IPS-18a (cell line): ENCODE data around the gene PLCG1.

Experiments used
- H3K27ac ChIP-seq: one replicate; pipeline ENCODE4 v1.5.1; 2013; ENCODE audit warnings: low read length
- H3K27me3 ChIP-seq: one replicate; pipeline ENCODE4 v1.6.1; 2013; ENCODE audit warnings: mild to moderate bottlenecking, low read length; ENCODE audit not compliant: control insufficient read depth, insufficient read depth
- H3K36me3 ChIP-seq: one replicate; pipeline ENCODE4 v1.6.1; 2013; ENCODE audit warnings: low read depth, low read length; ENCODE audit not compliant: control insufficient read depth
- H3K4me1 ChIP-seq: one replicate; pipeline ENCODE4 v1.6.1; 2013; ENCODE audit warnings: low read depth, low read length; ENCODE audit not compliant: control insufficient read depth
- H3K4me3 ChIP-seq: one replicate; pipeline ENCODE4 v1.5.1; 2013; ENCODE audit warnings: low read length
- H3K9ac ChIP-seq: one replicate; pipeline ENCODE4 v1.6.1; 2013; ENCODE audit warnings: mild to moderate bottlenecking, low read length, moderate library complexity
- H3K9me3 ChIP-seq: one replicate; pipeline ENCODE4 v1.6.1; 2013; ENCODE audit warnings: low read depth, low read length; ENCODE audit not compliant: control insufficient read depth

The PLCG1 gene

GRCh38 chr20:41192575-41192974 lies 55.2 kb downstream of the PLCG1 start:
- H3K4me1 ChIP-seq = no peaks in the 10 kb centered on the region
- no peaks in the 10 kb centered on the region for H3K36me3 ChIP-seq
- H3K9ac ChIP-seq = no peak overlapping the region
- H3K9me3 ChIP-seq = no peaks in the 10 kb centered on the region
- H3K27me3 ChIP-seq = no peaks in the 10 kb centered on the region
- H3K4me3 ChIP-seq = no peak overlapping the region
- no peak overlapping the region for H3K27ac ChIP-seq

DNA sequence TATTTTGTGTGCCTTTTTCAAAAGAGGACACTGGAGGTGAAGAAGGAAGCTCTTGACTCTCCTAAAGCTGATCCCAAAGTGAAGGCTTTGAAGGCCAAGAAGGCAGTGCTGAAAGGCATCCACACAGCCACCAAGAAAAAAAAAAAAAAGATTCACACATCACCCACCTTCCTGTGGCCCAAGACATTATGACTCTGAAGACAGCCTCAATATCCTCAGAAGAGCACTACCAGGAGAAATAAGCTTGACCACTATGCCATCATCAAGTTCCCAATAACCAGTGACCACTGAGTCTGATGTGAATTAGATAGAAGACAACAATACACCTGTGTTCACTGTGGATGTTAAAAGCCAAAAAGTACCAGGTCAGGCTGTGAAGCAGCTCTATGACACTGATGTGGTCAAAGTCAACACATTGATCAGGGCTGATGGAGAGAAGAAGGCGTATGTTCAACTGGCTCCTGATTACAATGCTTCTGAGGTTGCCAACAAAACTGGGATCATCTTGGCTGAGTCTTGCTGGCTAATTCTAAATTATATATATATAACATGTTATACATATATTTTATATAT lies 59.4 kb downstream of the PLCG1 start:
- no peak overlapping the region for H3K4me3 ChIP-seq
- no peak overlapping the region for H3K27ac ChIP-seq
- H3K36me3 ChIP-seq = no peaks in the 10 kb centered on the region
- no peak overlapping the region for H3K9ac ChIP-seq
- no peaks in the 10 kb centered on the region for H3K4me1 ChIP-seq
- H3K27me3 ChIP-seq = no peaks in the 10 kb centered on the region
- H3K9me3 ChIP-seq = peaks cover 5% of the 10 kb centered on the region

- no peak overlapping the region for H3K27ac ChIP-seq
- no peaks in the 10 kb centered on the region for H3K36me3 ChIP-seq
- peaks cover 5% of the 10 kb centered on the region for H3K9me3 ChIP-seq
- no peaks in the 10 kb centered on the region for H3K4me1 ChIP-seq
- H3K4me3 ChIP-seq = no peak overlapping the region
- no peak overlapping the region for H3K9ac ChIP-seq
- no peaks in the 10 kb centered on the region for H3K27me3 ChIP-seq
These were observed 61.1 kb downstream of the PLCG1 start for GRCh38 chr20:41198443-41198842.

- Histone ChIP-seq H3K36me3 (no peaks in the 10 kb centered on the region), H3K9ac (no peak overlapping the region), H3K9me3 (peaks cover 5% of the 10 kb centered on the region), H3K27ac (no peak overlapping the region), H3K4me3 (no peak overlapping the region), H3K4me1 (no peaks in the 10 kb centered on the region), H3K27me3 (no peaks in the 10 kb centered on the region)
These were observed 63.3 kb downstream of the PLCG1 start for GRCh38 chr20:41200446-41201202.

DNA sequence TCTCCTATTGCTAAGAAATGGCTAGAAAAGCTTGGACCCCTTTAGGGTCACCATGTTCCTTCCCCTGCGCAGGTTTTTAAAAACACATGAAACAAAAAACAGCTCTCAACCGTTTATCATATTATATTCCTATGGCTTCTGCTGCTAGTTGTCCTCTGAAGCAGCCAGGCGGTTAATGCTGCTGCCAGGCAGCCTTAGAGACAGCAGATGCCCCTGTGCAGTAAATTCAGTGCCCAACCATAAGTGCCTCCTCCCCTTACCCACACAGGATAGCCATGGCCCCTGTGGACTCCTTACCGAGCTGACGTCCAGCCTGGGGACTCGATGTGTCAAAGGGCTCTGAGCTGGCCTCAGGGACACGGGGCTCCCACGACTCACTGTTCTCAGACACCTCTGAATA lies 64.4 kb downstream of the PLCG1 start:
- H3K27me3 ChIP-seq = no peaks in the 10 kb centered on the region
- no peaks in the 10 kb centered on the region for H3K4me1 ChIP-seq
- no peak overlapping the region for H3K4me3 ChIP-seq
- peaks cover 5% of the 10 kb centered on the region for H3K9me3 ChIP-seq
- no peak overlapping the region for H3K27ac ChIP-seq
- no peak overlapping the region for H3K9ac ChIP-seq
- no peaks in the 10 kb centered on the region for H3K36me3 ChIP-seq

GRCh38 chr20:41202426-41202825 lies 65.1 kb downstream of the PLCG1 start:
- Histone ChIP-seq H3K36me3 (no peaks in the 10 kb centered on the region), H3K9ac (no peak overlapping the region), H3K4me1 (no peaks in the 10 kb centered on the region), H3K27me3 (no peaks in the 10 kb centered on the region), H3K9me3 (peaks cover 5% of the 10 kb centered on the region), H3K27ac (no peak overlapping the region), H3K4me3 (no peak overlapping the region)

DNA sequence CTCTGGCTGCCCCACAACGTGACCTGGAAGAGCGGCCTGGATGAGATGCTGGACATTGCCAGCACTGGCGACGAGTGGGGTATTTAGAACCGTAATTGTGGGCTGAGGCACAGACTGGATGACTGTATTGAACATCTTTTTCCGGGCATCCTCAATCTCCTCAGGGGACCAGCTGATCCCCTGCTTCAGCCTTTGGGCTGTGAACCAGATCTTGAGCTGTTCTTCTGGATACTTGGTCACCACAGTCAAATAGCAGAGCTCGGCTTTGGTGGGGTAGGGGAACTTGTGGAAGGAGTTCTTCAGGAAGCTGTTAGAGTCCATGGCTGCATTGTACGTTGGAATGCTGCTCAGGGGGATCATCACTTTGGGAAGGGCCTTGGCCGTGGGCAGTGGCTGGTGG lies 66.3 kb downstream of the PLCG1 start:
- no peak overlapping the region for H3K9ac ChIP-seq
- H3K36me3 ChIP-seq = no peaks in the 10 kb centered on the region
- no peak overlapping the region for H3K27ac ChIP-seq
- H3K4me3 ChIP-seq = no peak overlapping the region
- no peaks in the 10 kb centered on the region for H3K4me1 ChIP-seq
- H3K9me3 ChIP-seq = peaks cover 5% of the 10 kb centered on the region
- H3K27me3 ChIP-seq = no peaks in the 10 kb centered on the region

- H3K27me3 ChIP-seq = no peaks in the 10 kb centered on the region
- no peak overlapping the region for H3K4me3 ChIP-seq
- no peaks in the 10 kb centered on the region for H3K9me3 ChIP-seq
- H3K27ac ChIP-seq = no peak overlapping the region
- no peaks in the 10 kb centered on the region for H3K36me3 ChIP-seq
- no peak overlapping the region for H3K9ac ChIP-seq
- no peaks in the 10 kb centered on the region for H3K4me1 ChIP-seq
These were observed 67.2 kb downstream of the PLCG1 start for GRCh38 chr20:41204304-41205265.

- H3K27ac ChIP-seq = no peak overlapping the region
- H3K9ac ChIP-seq = no peak overlapping the region
- H3K27me3 ChIP-seq = no peaks in the 10 kb centered on the region
- H3K9me3 ChIP-seq = no peaks in the 10 kb centered on the region
- H3K36me3 ChIP-seq = no peaks in the 10 kb centered on the region
- no peaks in the 10 kb centered on the region for H3K4me1 ChIP-seq
- H3K4me3 ChIP-seq = no peak overlapping the region
These were observed 68.0 kb downstream of the PLCG1 start for GRCh38 chr20:41205313-41205712.

- Histone ChIP-seq H3K36me3 (no peaks in the 10 kb centered on the region), H3K9me3 (no peaks in the 10 kb centered on the region), H3K27me3 (no peaks in the 10 kb centered on the region), H3K4me3 (no peak overlapping the region), H3K9ac (no peak overlapping the region), H3K4me1 (no peaks in the 10 kb centered on the region), H3K27ac (no peak overlapping the region)
These were observed 75.9 kb downstream of the PLCG1 start for GRCh38 chr20:41213150-41213820.

- H3K4me1 ChIP-seq = no peaks in the 10 kb centered on the region
- H3K36me3 ChIP-seq = no peaks in the 10 kb centered on the region
- H3K27ac ChIP-seq = no peak overlapping the region
- H3K4me3 ChIP-seq = no peak overlapping the region
- no peaks in the 10 kb centered on the region for H3K9me3 ChIP-seq
- H3K9ac ChIP-seq = no peak overlapping the region
- H3K27me3 ChIP-seq = no peaks in the 10 kb centered on the region
These were observed 76.9 kb downstream of the PLCG1 start for GRCh38 chr20:41214202-41214601.
